ENCODE measurements around the gene AFTPH. TPM values are rescaled to one million over a fixed set of nuclear protein-coding genes. Genes with fewer than 3 reads are reported as not detected.
"Not testable (repeated sequence)": the region's sequence is repeated elsewhere in the genome, so short reads cannot be mapped to it uniquely, and the experiment has no call there.

Gene AFTPH
- total RNA-seq, 1 donor from 2014 or later, result 15.2 TPM

DNA sequence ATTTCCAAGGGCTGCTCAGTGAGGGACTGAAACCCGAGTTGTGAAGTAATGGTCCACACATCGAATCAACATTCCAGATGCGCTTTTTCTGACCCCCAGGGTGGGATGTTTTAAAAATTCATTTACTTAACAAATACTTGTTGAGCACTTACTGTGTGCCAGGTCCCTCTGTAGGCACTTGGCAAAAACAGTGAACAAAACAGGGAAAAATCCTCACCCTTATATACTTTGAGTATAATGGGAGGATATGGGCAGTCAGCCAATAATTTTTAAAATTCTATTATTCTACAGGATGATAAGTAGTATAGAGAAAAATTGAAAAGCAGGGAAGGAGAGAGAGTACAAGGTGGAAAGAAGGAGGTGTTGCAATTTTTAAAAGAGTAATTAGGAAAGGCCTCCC is 31.3 kb upstream of the AFTPH start:
- DNase-seq (ENCODE audit: low spot score) (no peak), ATAC-seq (no peak)

GRCh38 chr2:64493788-64494187 is 30.3 kb upstream of the AFTPH start:
- no peak for ATAC-seq
- no peak for DNase-seq (ENCODE audit: low spot score)

- DNase-seq (ENCODE audit: low spot score), result no peak
- ATAC-seq, result no peak
Observed at GRCh38 chr2:64498438-64498837, 25.7 kb upstream of the AFTPH start.

DNA sequence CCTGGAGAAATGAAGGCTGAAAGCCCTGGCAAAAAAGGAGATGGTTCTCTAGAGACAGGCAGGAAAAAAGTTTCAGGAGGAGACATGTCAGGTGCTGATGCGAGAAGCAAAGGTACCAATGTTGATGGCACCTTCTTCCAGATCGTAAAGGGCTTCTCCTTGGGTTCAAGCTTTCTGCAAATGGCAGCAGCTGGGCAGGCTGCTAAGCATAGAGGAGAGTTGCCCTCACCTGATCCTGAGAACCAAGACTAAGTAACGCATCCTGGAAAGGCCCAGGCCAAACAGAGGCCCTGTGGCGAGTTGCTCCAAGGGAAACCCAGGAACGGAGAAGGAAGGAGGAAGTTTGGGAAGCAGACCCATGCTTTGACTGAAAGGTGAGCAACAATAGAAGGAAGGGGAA is 23.6 kb upstream of the AFTPH start:
- DNase-seq (ENCODE audit: low spot score), result no peak
- no peak for ATAC-seq

DNA sequence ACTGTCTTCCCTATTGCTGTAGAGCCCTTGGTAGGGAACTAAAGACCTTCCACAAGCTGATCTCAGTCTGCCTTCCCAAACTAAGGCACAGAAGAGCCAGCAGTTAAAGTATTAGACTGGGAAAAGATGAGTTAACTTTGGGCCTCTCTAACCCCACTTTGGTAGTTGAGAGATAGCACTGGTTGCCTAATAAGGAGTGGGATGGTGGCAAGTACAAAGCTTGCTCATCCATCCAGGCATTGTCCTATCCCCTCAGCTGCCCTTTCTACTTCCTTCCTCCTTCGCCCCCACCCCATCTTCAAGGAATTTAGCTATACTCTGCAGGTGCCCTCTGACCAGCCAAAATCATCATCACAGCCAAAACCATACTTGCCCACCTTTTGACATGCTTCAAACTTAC is 22.2 kb upstream of the AFTPH start:
- no peak for ATAC-seq

DNA sequence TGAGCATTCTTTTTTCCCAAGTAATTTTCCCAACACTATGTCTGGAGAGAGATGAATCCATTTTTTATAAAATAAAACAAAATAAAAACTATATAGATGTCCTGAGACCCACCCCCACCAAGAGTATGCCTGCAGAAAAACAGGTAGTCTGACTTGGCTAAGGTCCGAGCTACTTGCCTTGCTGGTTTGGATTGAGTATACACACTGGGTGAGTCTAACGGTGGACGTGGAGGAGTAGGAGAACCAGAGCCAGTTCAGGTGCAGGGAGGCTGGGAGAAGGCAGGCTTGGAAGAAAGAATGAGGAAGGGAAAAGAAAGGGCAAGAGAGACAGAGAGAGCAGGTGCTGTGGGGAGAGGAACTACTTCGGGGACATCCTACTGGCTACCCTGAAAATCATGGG is 21.3 kb upstream of the AFTPH start:
- DNase-seq (ENCODE audit: low spot score), result no peak
- no peak for ATAC-seq

More for the DNA sequence above, 22.2 kb upstream of the AFTPH start:
- DNase-seq (ENCODE audit: low spot score), result no peak

DNA sequence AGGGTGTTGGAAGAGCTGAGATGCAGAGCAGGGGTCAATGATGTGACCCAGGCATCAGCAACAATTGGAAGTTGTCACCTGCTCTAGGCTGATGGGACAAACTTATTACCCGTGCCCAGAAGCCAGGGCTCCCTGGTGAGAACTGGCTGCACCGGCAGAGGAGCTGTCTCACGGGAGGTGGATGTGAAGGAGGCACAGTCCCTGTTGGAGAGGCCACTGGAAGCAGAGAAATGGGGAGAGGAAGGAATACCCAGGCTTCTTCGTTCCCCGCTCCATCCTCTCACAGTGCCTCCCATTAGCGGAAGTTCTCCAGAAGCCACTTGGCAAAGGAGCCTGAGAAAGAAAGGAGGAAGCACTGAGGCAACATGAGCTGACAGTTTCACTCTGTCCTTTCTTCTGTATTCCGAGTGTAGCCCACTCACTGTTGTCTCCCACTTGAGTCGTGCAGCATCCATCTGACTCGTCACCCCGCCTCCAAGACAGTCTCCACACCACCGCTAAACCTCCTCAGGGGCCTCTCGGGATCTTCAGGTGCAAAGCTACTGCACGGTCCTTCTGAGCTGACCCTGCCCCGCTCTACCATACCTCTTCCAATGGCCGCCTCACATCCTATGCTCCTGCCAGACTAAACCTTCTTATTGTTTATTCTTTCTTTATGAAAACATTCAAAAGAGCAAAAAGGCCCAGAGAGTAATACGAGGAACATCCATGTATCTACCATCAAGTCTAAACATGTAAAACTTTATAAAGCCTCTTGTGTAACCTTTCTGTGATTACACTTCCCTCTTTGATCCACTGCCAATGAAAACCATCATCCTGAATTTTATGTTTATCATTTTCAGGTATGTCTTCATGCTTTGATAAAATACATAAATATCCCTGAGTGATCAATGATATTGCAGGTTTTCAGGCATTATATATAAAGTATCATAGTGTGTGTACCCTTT is 19.1 kb upstream of the AFTPH start:
- DNase-seq (ENCODE audit: low spot score) (no peak), ATAC-seq (no peak)

DNA sequence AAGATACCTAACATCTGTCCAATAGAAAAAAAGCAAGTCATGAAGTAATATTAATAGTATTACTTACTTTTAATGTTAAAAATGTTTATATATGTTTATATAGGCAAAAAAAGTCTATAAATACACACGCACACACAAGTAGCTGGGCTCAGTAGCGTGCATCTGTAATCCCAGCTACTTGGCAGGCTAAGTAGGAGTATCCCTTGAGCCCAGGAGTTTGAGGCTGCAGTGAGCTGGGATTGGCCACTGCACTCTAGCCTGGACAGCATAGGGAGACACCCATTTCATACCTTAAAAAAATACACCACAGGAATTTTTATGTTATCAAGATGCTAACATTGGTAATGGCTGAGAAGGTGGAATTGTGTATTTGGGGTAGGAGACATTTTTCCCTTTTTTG is 17.4 kb upstream of the AFTPH start:
- no peak for DNase-seq (ENCODE audit: low spot score)
- no peak for ATAC-seq

DNA sequence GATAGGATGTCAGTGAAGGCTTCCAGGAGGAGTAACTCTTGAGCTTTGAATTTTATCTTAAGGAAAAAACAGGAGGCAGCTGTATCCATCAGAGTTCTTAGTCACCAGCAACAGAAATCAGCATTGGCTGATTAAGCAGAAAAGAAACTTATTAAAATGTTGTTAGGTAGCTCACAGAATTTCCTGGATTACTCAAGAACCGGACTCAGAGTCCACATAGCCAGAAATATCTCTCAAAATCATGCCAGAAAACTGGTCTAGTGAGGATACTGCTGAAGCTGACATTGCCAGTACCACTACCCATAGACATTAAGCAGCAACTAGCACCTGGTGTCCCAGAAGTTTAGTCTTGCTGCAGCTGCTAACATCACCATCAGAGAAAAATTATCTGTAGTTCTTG is 10.1 kb upstream of the AFTPH start:
- ATAC-seq, result peak; percentile 75
- DNase-seq (ENCODE audit: low spot score), result no peak

DNA sequence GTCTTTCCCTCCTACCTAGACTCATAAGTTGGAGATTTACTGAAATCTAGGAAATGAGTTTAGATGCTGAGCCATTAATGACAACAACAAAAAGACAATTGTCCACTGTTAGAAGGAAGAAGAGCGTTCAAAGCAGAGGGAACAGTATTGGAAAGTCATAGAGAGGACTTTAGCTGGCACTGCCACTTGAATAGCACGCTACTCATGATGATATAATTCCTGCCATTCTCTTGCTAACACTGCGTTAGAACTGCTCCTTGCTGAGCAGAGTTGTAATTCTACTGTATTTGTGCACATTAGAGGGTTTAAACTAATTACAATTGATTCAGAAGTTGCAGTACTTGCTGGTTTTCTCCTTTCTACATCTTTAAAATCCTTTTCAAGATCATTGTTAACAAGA is 9.0 kb upstream of the AFTPH start:
- DNase-seq (ENCODE audit: low spot score) (no peak), ATAC-seq (no peak)

DNA sequence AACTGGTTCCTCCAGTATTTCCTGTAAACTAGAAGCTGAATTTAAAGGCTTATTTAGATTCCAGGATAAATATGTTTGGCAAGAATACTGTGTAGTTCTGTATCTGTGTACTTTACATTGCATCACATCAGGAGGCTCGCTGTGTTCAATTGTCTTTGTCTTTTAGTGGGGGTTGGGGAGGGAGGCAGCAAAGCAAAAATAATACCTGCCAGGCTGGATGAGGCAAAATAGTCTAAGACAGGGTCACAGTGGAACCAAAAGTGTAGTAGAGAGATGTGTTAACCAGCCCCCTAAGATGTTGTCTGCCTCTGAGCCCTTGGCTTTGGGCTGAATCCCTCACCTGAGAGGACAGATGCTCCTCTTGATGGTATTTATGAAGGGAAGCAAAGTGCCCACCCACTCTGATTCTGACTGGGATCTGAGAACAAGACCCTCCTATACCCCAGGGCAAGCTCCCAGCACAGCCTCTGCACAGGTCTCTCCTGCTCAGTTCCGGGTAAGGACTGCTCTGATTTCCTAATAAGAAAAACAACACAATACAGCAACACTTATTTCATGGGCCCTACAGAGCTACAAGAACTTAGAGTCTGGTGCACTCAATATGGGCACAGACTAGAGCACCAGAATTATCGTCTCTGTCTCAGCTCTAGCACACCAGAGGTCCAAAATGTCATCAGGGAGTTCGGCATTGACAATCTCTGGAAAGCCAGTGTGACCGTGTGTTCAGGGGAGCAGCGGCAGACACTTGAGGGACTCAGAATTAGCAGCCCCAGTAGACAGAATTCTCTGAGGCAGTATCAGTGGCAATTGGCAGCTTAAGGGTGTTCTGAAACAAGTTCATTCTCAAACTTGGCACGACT is 7.2 kb upstream of the AFTPH start:
- no peak for DNase-seq (ENCODE audit: low spot score)
- peak; percentile 85 for ATAC-seq

DNA sequence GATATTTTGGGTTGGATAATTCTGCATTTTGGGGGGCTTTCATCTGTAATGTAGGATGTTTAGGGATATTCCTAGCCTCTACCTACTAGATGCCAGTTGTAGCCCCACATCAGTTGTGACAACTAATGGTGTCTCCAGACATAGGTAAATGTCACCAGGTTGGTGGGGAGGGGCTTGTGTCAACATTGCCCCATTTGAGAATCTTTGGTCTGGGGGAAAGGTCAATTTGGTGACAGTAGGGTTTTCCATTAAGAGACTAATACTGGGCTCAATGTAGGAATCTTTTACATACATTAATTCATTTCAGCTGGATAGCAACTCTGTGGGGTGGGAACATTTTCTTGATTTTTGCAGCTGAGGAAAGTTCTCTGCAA is 6.6 kb upstream of the AFTPH start:
- ATAC-seq, result no peak
- no peak for DNase-seq (ENCODE audit: low spot score)

- DNase-seq (ENCODE audit: low spot score) (peak; percentile 67), ATAC-seq (peak; percentile 53)
Observed at GRCh38 chr2:64522843-64523428, 1.2 kb upstream of the AFTPH start.

- DNase-seq (ENCODE audit: low spot score) (peak; percentile 58), ATAC-seq (peak; percentile 48)
Observed at GRCh38 chr2:64524604-64525316, 632 bp downstream of the AFTPH start.

- ATAC-seq (no peak), DNase-seq (ENCODE audit: low spot score) (no peak)
Observed at GRCh38 chr2:64525317-64525613, 1.1 kb downstream of the AFTPH start.

DNA sequence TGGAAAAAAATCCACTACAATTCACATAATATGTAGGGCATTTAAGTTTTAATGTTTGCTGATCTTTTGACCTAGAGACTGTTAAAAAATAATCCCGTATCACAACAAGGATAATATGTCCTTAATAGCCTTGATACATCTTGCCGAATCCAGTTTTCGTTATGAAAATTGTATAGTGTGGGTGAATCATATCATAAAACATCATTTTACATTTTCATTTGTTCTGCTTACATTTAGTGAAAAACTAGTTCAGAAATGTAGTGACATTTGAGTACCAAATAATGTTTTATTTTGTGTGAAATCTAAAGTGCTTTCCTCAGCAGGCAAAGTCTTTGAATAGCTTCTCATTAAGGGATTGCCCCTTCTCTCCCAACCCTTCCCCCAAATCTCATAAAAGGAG is 1.9 kb downstream of the AFTPH start:
- ATAC-seq (no peak), DNase-seq (ENCODE audit: low spot score) (no peak)

- DNase-seq (ENCODE audit: low spot score); ATAC-seq: not testable (repeated sequence)
Observed at GRCh38 chr2:64530946-64531345, 6.8 kb downstream of the AFTPH start.

DNA sequence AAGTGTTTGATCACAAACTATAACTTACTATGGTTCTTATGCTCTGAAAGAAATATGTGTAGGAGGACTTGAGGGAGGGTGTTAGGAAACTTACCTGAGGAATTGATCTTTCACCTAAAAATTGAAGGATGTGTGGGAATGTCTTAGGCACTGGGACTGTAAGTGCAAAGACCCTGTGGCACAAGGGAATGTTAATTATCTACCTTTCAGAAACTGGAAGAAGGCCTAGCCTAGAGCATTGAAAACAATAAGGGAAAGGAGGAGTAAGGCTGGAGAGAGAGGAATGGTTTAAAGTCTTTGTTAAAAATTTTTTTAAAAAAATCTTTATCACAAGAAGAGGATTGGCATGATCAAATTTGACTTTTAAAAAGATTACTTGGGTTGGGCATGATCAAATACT is 7.9 kb downstream of the AFTPH start:
- no peak for DNase-seq (ENCODE audit: low spot score)
- ATAC-seq, result no peak

GRCh38 chr2:64533882-64534281 is 9.8 kb downstream of the AFTPH start:
- no peak for ATAC-seq
- no peak for DNase-seq (ENCODE audit: low spot score)

DNA sequence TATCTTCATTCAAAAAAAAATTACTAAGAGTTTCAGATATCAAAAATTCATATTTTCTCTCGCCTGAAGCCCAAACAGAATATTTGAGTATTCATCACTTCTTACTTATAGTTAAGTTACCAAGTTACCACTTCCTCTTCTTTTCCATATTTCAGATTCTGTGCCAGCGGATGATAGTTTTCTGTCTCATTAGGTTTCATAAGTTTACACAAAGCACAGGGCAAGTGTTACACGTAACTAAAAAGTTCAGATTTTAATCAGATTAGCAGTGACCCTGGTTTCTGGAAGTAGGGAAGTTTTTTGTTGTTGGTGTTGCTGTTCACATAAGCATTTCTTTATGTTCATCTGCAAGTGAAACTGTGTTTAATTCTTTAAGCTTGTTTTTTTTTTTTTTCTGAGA is 10.2 kb downstream of the AFTPH start:
- DNase-seq (ENCODE audit: low spot score) (no peak), ATAC-seq (peak; percentile 36)

DNA sequence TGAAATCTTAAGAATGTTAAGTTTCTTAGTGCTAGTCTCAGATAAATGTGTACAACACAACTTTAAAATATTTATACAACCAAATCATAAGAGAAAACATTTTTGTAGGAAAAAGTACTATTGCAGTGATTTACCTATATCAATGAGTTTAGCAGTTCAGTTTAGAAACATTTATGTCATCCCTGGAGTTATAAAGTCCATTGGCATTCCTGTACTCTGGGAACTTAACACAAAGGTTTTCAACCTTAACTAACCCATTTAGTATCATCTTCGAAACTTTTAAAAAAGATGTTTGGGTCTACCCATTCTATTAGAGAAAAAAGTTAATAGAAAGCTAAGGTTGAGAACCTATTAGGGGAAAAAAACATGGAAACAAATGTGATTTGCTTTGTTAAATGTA is 10.9 kb downstream of the AFTPH start:
- ATAC-seq (peak; percentile 61), DNase-seq (ENCODE audit: low spot score) (no peak)

Data from left lobe of liver (tissue), 2 donors.